GM18526 (cell line): ENCODE results near the gene HECTD4.

ENCODE experiments used
- POLR2A ChIP-seq: IDR thresholded peaks from 3 replicates; pipeline ENCODE4 v1.6.1; 2011; ENCODE audit not compliant: insufficient read length; ENCODE audit errors: extremely low read depth

Gene HECTD4

GRCh38 chr12:112370199-112370598 lies 12.0 kb downstream of the HECTD4 start:
- TF ChIP-seq POLR2A, result no peak

DNA sequence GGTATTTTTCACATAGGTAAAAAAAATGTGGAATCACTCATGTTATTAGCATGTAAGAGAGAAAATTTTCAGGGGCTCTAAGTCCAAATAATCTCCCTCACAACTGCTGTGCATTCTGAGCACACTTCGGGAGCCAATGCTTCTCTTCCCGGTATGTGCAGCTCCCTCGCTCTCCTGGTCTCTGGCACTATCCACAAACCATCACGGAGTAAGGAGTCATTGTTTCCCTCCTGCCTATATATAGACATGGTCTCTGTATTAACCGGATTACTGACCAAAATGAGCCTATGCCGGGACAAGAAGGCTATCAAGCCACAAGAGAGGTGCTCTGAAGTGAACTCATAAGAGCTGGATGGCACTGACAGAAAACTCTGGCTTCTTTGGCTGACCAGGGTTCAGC lies 13.4 kb downstream of the HECTD4 start:
- TF ChIP-seq POLR2A, result no peak

GRCh38 chr12:112367965-112368364 lies 14.3 kb downstream of the HECTD4 start:
- no peak for TF ChIP-seq POLR2A

DNA sequence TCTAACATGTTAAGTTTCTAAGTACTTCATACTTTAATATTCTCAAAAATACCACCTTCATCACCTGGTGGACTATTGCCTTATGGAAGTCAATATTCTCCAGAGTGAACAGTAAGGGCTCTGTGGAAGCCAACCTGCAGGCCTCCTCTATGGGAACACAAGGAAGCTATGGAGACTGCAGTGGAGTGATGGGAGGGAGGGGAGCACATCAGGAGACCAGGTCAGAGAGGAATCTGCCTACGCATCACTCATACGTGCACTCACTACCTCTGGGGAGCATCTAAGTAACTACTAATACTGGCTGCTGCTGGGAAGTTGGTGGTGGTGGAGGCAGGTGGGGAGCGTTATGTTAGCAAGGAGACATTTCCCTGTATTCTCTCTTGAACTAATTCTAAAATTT lies 19.9 kb downstream of the HECTD4 start:
- no peak for TF ChIP-seq POLR2A

- TF ChIP-seq POLR2A, result no peak
Measured at GRCh38 chr12:112361271-112361670, 21.0 kb downstream of the HECTD4 start.

DNA sequence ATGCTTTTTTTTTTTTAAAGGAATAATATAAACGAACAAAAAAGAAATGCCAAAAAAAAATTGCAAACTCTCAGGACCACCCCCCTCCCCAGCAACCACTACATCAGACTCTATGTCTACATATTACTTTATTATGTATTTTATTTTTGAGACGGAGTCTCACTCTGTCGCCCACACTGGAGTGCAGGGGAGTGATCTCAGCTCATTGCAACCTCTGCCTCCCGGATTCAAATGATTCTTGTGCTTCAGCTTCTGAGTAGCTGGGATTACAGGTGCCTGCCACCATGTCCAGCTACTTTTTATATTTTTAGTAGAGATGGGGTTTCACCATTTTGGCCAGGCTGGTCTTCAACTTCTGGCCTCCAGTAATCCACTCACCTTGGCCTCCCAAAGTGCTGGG lies 22.9 kb downstream of the HECTD4 start:
- TF ChIP-seq POLR2A, result no peak

DNA sequence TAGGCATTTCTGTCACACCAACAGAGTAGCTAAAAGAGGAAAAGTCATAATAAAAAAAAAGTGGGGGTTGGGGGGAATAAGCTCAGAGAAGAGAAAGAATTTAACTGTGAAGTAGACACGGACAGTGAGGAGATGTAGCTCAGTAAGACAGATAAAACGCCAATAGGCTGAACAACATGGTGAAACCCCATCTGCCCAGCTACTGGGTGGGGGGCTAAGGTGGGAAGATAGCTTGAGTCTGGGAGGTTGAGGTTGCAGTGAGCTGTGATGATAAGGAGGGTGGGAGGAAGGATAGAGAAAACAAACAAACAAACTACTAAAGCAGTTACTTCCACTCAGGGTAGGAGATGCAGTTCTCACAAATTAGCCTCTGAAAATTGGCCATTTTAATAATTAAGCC lies 25.0 kb downstream of the HECTD4 start:
- no peak for TF ChIP-seq POLR2A

- TF ChIP-seq POLR2A, result no peak
Measured at GRCh38 chr12:112354399-112354798, 27.8 kb downstream of the HECTD4 start.

GRCh38 chr12:112353393-112353792 lies 28.8 kb downstream of the HECTD4 start:
- TF ChIP-seq POLR2A, result no peak

GRCh38 chr12:112352921-112353320 lies 29.3 kb downstream of the HECTD4 start:
- no peak for TF ChIP-seq POLR2A

- no peak for TF ChIP-seq POLR2A
Measured at GRCh38 chr12:112350593-112351592, 31.3 kb downstream of the HECTD4 start.

DNA sequence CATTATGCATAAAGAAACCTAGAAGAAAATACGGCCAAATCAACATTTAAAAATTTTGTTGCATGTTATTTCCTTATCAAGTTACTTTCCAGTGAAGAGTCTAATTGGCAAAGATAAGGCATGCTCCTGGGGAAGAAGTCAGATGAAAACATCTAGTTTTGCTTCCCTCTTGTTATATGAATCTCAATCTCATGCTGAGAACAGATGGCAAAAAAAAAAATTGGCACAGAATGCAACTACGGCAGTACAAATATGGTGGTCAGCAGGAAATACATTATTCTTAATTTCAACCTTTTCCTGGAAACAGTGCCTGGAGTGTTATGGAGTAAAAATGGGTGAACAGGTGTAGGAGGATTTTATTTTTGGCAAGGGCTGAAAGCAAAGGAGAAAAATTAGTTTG lies 32.8 kb downstream of the HECTD4 start:
- TF ChIP-seq POLR2A, result no peak

GRCh38 chr12:112347581-112347982 lies 34.6 kb downstream of the HECTD4 start:
- no peak for TF ChIP-seq POLR2A

DNA sequence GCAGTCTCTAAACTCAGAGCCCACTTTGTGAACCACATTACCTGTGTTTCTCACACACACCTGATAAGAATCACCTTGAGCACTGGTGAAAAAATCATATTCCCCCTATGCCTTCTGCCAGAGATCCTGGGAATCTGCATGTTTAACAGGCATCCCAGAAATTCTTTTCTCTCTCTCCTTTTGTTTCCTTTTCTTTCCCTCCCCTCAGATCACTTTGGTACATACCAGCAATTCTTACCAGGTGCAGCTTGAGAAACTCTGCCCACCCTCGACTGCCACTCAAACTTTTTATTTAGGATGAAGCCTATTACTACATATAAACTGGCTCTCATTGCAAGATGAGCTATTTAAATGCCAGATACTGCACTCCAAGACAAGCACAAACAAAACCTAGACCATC lies 36.0 kb downstream of the HECTD4 start:
- TF ChIP-seq POLR2A, result no peak

DNA sequence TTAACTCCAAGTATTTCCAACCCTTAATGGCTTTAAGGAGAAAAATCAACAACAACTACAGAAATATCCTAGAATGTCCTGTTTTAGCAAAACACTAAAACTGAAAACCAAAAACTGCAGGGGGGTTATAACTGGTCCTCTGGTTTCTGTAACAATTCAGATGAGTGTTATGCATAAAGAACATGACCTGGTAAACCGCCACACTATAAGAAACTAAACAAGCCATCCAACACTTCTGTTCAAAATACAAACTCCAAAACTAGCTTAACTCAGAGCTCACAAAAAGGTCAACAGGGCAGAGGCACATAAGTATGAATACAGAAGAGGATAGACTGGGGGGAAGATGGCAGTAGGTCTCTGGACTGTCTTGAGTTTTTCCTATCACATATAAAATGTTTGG lies 38.0 kb downstream of the HECTD4 start:
- TF ChIP-seq POLR2A, result no peak

GRCh38 chr12:112342587-112342986 lies 39.6 kb downstream of the HECTD4 start:
- TF ChIP-seq POLR2A, result no peak

- TF ChIP-seq POLR2A, result no peak
Measured at GRCh38 chr12:112341046-112341825, 41.0 kb downstream of the HECTD4 start.

GRCh38 chr12:112340230-112340629 lies 42.0 kb downstream of the HECTD4 start:
- no peak for TF ChIP-seq POLR2A
